Measurements from ENCODE around the gene TH. TPM values are rescaled to one million over a fixed set of nuclear protein-coding genes. Genes with fewer than 3 reads are reported as not detected.

The TH gene
- total RNA-seq: not detected

DNA sequence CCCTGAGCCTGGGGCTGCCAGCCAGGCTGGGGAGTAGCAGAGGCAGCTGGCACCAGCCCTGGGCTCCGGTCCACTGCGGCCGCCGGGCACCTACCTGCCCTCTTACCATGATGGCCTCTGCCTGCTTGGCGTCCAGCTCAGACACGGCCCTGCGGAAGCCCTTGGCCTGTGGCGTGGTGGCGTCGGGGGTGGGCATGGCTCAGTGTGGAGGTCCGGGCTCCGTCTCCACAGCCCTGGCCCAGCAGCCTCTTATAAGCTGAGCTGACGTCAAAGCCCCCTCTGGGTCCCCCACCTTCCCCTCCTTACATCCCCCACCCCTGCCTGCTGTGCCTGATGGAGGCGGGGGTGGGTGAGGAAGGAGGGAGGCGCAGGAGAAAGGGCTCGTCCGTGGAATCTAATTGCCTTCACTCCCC is at the start of gene TH:
TSS of gene TH (minus strand) at position 225 of the 413 bp plus-strand sequence. CDS start at position 196, 29 bp downstream.
- TF ChIP-seq, protein P1, sequence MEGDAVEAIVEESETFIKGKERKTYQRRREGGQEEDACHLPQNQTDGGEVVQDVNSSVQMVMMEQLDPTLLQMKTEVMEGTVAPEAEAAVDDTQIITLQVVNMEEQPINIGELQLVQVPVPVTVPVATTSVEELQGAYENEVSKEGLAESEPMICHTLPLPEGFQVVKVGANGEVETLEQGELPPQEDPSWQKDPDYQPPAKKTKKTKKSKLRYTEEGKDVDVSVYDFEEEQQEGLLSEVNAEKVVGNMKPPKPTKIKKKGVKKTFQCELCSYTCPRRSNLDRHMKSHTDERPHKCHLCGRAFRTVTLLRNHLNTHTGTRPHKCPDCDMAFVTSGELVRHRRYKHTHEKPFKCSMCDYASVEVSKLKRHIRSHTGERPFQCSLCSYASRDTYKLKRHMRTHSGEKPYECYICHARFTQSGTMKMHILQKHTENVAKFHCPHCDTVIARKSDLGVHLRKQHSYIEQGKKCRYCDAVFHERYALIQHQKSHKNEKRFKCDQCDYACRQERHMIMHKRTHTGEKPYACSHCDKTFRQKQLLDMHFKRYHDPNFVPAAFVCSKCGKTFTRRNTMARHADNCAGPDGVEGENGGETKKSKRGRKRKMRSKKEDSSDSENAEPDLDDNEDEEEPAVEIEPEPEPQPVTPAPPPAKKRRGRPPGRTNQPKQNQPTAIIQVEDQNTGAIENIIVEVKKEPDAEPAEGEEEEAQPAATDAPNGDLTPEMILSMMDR (IDR thresholded peaks at IDR 0.05): no peak
- DNase-seq (ENCODE audit: low spot score): no peak
- H3K27ac ChIP-seq: no peak within 1 kb of the TSS
- H3K9me3 ChIP-seq: no peaks in the 10 kb centered on the region
- no peak for ATAC-seq (ENCODE audit: insufficient number of reproducible peaks, low FRiP score, low read depth)
- no peaks in the 10 kb centered on the region for H3K36me3 ChIP-seq
- H3K4me1 ChIP-seq (ENCODE audit: control insufficient read depth in 1 of 2, low read depth in 2 of 2): no peaks in the 10 kb centered on the region
- no peak within 1 kb of the TSS for H3K4me3 ChIP-seq
- H3K27me3 ChIP-seq (replicated peaks; ENCODE audit: insufficient read depth): no peaks in the 10 kb centered on the region

DNA sequence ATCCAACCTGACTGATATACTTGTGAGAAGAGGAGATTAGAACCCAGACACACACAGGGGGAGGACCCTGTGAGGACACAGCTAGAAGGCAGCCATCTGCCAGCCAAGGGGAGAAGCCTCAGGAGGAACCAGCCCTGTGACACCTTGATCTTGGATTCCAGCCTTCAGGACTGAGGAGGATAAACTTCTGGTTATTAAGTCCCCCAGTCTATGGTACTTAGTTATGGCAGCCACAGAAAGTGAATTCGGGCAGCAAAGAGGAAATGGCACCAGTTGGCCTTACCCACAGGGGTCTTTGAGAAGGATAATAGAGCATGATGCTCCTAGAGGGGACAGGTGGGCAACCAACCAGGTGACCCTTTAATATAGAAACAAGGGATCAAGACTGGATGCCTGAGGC is 49.4 kb upstream of the TH start:
- no peak overlapping the region for H3K4me3 ChIP-seq
- H3K9me3 ChIP-seq: no peaks in the 10 kb centered on the region
- no peaks in the 10 kb centered on the region for H3K27me3 ChIP-seq (replicated peaks; ENCODE audit: insufficient read depth)
- no peak for DNase-seq (ENCODE audit: low spot score)
- no peaks in the 10 kb centered on the region for H3K4me1 ChIP-seq (ENCODE audit: control insufficient read depth in 1 of 2, low read depth in 2 of 2)
- ATAC-seq (ENCODE audit: insufficient number of reproducible peaks, low FRiP score, low read depth): no peak
- no peaks in the 10 kb centered on the region for H3K36me3 ChIP-seq
- TF ChIP-seq, protein P1 (IDR thresholded peaks at IDR 0.05): no peak
- H3K27ac ChIP-seq: no peak overlapping the region

DNA sequence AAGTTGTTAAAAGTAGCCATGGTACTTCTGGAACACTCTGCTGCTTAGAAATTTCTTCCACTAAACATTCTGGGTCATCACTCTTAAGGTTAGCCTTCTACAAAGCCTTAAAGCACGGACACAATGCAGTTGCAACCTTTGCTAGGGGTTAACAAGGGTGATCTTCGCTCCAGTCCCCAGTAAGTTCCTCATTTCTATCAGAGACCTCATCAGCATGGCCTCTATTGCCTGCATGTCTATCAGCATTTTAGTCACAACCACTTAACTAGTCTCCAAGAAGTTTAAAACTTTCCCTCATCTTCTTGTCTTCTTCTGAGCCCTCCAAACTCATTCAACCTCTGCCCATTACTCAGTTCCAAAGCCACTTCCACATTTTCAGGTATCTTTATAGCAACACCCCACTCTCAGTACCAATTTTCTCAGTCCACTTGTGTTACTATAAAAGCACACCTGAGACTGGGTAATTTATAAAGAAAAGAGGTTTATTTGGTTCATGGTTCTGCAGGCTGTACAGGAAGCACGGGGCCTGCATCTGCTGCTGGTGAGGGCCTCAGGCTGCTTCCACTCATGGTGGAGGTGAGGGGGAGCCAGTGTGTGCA is 48.7 kb upstream of the TH start:
- Histone ChIP-seq H3K9me3 (no peaks in the 10 kb centered on the region), H3K36me3 (no peaks in the 10 kb centered on the region), H3K27me3 (replicated peaks; ENCODE audit: insufficient read depth) (no peaks in the 10 kb centered on the region), H3K4me1 (ENCODE audit: control insufficient read depth in 1 of 2, low read depth in 2 of 2) (no peaks in the 10 kb centered on the region), H3K27ac (no peak overlapping the region), H3K4me3 (no peak overlapping the region)
- TF ChIP-seq, protein P1 (IDR thresholded peaks at IDR 0.05): no peak
- no peak for ATAC-seq (ENCODE audit: insufficient number of reproducible peaks, low FRiP score, low read depth)
- DNase-seq (ENCODE audit: low spot score): no peak

DNA sequence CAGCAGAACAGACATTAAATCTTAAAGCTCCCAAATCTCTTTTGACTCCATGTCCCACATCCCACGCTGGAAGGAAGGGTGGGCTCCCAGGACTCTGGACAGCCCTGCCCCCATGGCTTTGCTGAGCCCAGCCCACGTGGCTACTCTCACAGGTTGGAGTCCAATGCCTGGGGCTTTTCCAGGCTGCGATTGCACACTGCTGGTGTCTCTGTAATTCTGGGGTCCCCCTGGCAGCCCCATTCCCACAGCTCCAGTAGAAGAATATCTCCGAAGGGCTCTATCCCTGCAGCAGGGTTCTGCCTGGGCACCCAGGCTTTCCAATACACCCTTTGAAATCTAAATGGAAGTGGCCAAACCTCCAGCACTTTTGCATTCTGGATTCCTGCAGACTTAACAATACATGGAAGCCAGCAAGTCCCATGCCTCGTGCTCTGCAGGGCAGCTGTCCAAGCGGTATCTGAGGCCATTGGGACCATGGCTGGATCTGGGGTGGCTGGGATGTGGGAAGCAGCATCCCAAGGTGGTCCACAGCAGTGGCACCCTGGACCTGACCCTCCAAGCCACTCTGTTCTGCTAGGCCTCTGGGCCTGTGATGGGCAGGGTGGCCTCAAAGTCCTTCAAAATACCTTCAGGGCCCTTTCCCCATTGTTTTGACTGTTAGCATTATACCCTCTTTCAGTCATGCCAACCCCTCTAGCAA is 47.9 kb upstream of the TH start:
- Histone ChIP-seq H3K27me3 (replicated peaks; ENCODE audit: insufficient read depth) (no peaks in the 10 kb centered on the region), H3K4me1 (ENCODE audit: control insufficient read depth in 1 of 2, low read depth in 2 of 2) (no peaks in the 10 kb centered on the region), H3K36me3 (no peaks in the 10 kb centered on the region), H3K4me3 (no peak overlapping the region), H3K9me3 (no peaks in the 10 kb centered on the region), H3K27ac (no peak overlapping the region)
- TF ChIP-seq, protein P1 (IDR thresholded peaks at IDR 0.05): no peak
- ATAC-seq (ENCODE audit: insufficient number of reproducible peaks, low FRiP score, low read depth): no peak
- DNase-seq (ENCODE audit: low spot score): no peak

DNA sequence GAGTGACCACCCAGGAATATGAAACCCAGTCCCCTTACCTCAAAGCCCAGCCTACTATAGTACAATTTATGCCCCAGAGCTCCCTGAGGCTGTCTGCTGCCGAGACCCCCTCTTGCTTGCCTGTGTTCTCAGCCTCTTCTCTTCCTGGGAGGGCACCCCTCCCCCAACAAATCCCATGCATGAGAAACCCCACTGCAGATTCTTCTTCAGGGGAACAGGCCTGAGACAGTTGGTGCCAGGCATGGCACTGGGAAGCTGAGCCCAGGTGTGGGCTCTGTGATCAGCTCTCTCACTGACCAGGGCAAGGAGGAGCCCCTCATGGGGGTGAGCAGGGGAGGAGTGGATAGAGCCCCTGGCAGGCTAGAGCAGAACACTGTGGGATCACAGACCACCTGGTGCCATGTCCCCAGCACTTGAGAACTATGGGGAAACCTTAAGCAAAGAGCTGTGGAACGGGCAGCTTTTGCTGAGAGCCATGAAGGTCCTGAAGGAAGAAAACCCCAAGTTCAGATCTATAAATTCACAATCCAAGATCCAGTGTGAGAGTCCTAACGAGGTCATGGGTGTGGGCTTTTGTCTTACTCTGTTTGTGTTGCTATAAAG is 46.5 kb upstream of the TH start:
- Histone ChIP-seq H3K27ac (no peak overlapping the region), H3K27me3 (replicated peaks; ENCODE audit: insufficient read depth) (no peaks in the 10 kb centered on the region), H3K36me3 (no peaks in the 10 kb centered on the region), H3K4me1 (ENCODE audit: control insufficient read depth in 1 of 2, low read depth in 2 of 2) (no peaks in the 10 kb centered on the region), H3K9me3 (no peaks in the 10 kb centered on the region), H3K4me3 (no peak overlapping the region)
- TF ChIP-seq, protein P1 (IDR thresholded peaks at IDR 0.05): no peak
- DNase-seq (ENCODE audit: low spot score) (no peak), ATAC-seq (ENCODE audit: insufficient number of reproducible peaks, low FRiP score, low read depth) (no peak)

Data from thoracic aorta (tissue), 2 donors.